Gastroesophageal sphincter (tissue), 3 donors: ENCODE measurements around the gene GM2A.

Experiments
- EP300 ChIP-seq: sonication (generic); formaldehyde crosslinking; IDR thresholded peaks from one replicate; pipeline ENCODE4 v1.6.1; 2017; ENCODE audit warnings: antibody characterized with exemption, mild to moderate bottlenecking
- POLR2A ChIP-seq, 2 donors: fragments of 450-650 bp; IDR thresholded peaks; one replicate each; pipeline ENCODE4 v1.6.1; 2017; ENCODE audit warnings: antibody characterized with exemption in 2 of 2, mild to moderate bottlenecking in 2 of 2, moderate library complexity in 1 of 2
- POLR2AphosphoS5 ChIP-seq: sonication (generic); formaldehyde crosslinking; IDR thresholded peaks from one replicate; pipeline ENCODE4 v1.6.1; 2017; ENCODE audit warnings: antibody characterized with exemption
- TF ChIP-seq, protein P1 (sequence below), 4 experiments: fragments of 200-600 bp in 2 of 4; fragments of 450-650 bp in 2 of 4; sonication (generic) in 1 of 4; IDR thresholded peaks; one replicate each; pipeline ENCODE4 v1.5.1; 2017 to 2019; ENCODE audit warnings: antibody characterized with exemption in 4 of 4, mild to moderate bottlenecking in 2 of 4, moderate library complexity in 2 of 4

DNA sequence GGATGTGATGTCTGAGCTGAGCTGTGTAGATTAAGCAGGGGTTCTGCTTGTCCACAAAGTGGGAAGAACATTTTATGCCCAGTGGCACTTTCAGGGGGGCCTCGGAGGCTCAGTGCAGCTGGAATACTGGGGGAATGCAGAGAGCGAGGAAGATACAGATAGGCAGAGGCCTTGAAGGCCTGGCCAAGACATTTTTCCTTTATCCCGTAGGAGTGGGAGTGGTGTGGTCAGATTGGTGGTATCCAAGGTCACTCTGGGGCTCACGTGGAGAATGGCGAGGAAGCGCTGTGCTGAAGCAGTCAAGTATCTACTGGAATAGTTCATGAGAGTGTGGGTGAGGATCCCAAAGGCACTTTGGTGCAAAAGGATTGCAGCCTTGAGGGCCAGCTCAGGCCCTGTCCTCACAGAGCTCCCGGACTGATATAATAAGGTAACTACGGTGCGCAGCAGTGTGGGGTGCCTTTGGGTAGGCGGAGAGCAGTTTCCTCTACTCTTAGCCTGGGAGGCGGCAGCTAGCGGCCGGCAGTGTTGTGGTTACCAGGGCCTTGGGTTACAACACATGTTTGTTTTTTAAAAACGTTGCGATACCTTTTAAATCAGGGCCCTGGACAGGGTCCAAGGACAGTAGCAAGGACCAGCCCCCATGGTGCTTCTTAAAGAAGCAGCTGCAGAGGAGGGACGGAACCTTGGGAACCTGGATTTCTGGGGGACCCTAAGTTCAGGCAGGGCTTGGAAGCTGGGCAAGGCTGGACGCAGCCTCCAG lies 18.3 kb upstream of the GM2A start:
- TF ChIP-seq, protein P1, sequence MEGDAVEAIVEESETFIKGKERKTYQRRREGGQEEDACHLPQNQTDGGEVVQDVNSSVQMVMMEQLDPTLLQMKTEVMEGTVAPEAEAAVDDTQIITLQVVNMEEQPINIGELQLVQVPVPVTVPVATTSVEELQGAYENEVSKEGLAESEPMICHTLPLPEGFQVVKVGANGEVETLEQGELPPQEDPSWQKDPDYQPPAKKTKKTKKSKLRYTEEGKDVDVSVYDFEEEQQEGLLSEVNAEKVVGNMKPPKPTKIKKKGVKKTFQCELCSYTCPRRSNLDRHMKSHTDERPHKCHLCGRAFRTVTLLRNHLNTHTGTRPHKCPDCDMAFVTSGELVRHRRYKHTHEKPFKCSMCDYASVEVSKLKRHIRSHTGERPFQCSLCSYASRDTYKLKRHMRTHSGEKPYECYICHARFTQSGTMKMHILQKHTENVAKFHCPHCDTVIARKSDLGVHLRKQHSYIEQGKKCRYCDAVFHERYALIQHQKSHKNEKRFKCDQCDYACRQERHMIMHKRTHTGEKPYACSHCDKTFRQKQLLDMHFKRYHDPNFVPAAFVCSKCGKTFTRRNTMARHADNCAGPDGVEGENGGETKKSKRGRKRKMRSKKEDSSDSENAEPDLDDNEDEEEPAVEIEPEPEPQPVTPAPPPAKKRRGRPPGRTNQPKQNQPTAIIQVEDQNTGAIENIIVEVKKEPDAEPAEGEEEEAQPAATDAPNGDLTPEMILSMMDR (IDR thresholded peaks at IDR 0.05): no peak
- TF ChIP-seq POLR2A (IDR thresholded peaks at IDR 0.05) (no peak), POLR2AphosphoS5 (peak; percentile 57), EP300 (no peak)
